Psoas muscle (tissue), 8 donors: ENCODE data around the gene DDX25. TPM values are rescaled to one million over a fixed set of nuclear protein-coding genes. Genes with fewer than 3 reads are reported as not detected.

Source experiments
- ATAC-seq, 4 donors: fragments of 200-7000 bp; cut with Tn5 transposase; one replicate each; pipeline ENCODE4 v1.9.1; 2020; ENCODE audit warnings: moderate library complexity in 3 of 4, mild to moderate bottlenecking in 2 of 4
- DNase-seq, 2 donors: peaks; one replicate each; pipeline ENCODE4 v3.0.0-alpha.2; 2020
- H3K27ac ChIP-seq: fragments of 200-600 bp; one replicate; pipeline ENCODE4 v1.8.0; 2022
- H3K27me3 ChIP-seq, 3 donors: fragments of 200-600 bp in 1 of 3; one replicate each; pipeline versions ENCODE4 v1.6.1 to v1.8.0; 2013 to 2022; ENCODE audit warnings: low read length in 2 of 3, mild to moderate bottlenecking in 2 of 3, moderate library complexity in 1 of 3; ENCODE audit not compliant: insufficient read depth in 3 of 3
- H3K36me3 ChIP-seq, 2 donors: fragments of 200-600 bp in 1 of 2; one replicate each; pipeline versions ENCODE4 v1.6.1 to v1.8.0; 2013 to 2022; ENCODE audit warnings: low read depth in 1 of 2, mild to moderate bottlenecking in 1 of 2, moderate library complexity in 1 of 2; ENCODE audit not compliant: insufficient read depth in 1 of 2
- H3K4me1 ChIP-seq: fragments of 200-600 bp; one replicate; pipeline ENCODE4 v1.8.0; 2022
- H3K4me3 ChIP-seq: fragments of 200-600 bp; one replicate; pipeline ENCODE4 v1.8.0; 2022; ENCODE audit warnings: mild to moderate bottlenecking
- H3K9me3 ChIP-seq: fragments of 200-600 bp; one replicate; pipeline ENCODE4 v1.8.0; 2022
- WGBS, 3 donors: extraction: QIAGEN DNeasy Blood & Tissue Kit; methylation state at CpG; one replicate each; pipeline versions ENCODE4 v1.1.6 to v1.1.7; 2013; 5-methylcytosine and 5-hydroxymethylcytosine counted together
- intact Hi-C, 2 donors: fragments of 100-400 bp; cut with DNase I; formaldehyde crosslinking; loops; one replicate each; pipeline versions ENCODE4 v1.11.0 to v1.14.2; 2022
- polyA plus RNA-seq, 3 donors: library from polyadenylated mRNA; stranded (reverse); fragments of 200-250 nt; gene quantifications; one replicate each; pipeline ENCODE4 v1.2.3, GENCODE V29; 2013
- total RNA-seq, 4 donors: library from RNA; stranded (reverse); fragmentation: NEBNext Ultra II Directional in 2 of 4; extraction: Animal tissue kit (Norgen Biotek cat#: 25700) in 2 of 4; gene quantifications; one replicate each; pipeline versions ENCODE4 v1.2.1 to v1.2.4, GENCODE V29; 2021 to 2023
- TF ChIP-seq, protein P1 (sequence below): fragments of 200-600 bp; IDR thresholded peaks from one replicate; pipeline ENCODE4 v1.8.0; 2022; ENCODE audit warnings: antibody characterized with exemption
- donor health status: healthy with polysubstance abuse.
- donor health status: DM: no; HTN: no; CAD: no; lungs with moderate emphysema.
- donor health status: Bipolar disorder and iron deficiency.
- donor health status: healthy.
- donor health status: DM: yes; HTN: yes; CAD: no.
- donor health status: DM: no; HTN: no; CAD: no.
- donor health status: DM: no; HTN: no; CAD: no.
- donor health status: DM: yes; HTN: yes; CAD: no.

Gene DDX25
- total and polyA plus RNA-seq, 7 donors = 0.01 TPM; not detected in 6

DNA sequence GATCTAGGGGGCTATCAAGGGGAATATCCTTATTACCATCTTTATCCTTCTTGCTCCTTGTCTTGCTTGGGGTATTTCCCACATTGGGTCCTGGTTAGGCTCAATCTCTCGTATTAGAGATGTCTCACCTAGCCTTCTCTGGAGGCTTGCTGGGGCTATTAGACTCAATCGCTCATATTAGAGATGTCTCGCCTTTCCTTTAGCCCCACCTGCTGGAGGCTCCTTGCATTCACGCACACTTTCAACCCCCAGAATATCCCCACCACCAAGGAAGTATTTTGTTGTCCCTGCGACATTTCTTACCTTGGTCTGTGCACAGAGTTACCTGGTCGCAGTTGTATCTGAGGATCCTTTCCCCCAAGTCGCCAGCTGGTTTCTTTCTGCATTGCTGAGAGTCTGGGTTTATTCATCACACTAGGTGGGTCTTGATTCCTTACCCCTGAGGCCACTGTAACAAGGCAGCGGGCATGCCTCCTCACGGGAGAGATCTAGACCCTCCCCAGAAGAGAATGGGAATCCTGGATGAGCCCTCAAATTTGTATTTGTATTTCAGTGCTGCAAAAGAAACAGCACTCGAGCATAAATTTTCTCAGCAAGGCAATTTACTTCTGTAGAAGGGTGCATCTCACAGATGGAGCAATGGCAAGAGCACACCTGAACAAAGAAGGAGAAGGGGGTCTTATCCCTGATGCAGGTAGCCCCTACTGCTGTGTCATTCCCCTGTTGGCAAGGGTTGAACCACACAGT is 32.7 kb upstream of the DDX25 start:
- ATAC-seq (no peak), DNase-seq (no peak)
- Histone ChIP-seq H3K4me3 (no peak overlapping the region), H3K9me3 (no peaks in the 10 kb centered on the region), H3K27me3 (no peaks in the 10 kb centered on the region), H3K27ac (no peak overlapping the region), H3K4me1 (no peaks in the 10 kb centered on the region), H3K36me3 (no peaks in the 10 kb centered on the region)
- 73 to 77% (median 76%) methylated on average over 10 of the region's 10 CpGs for WGBS, 3 donors
- TF ChIP-seq, protein P1, sequence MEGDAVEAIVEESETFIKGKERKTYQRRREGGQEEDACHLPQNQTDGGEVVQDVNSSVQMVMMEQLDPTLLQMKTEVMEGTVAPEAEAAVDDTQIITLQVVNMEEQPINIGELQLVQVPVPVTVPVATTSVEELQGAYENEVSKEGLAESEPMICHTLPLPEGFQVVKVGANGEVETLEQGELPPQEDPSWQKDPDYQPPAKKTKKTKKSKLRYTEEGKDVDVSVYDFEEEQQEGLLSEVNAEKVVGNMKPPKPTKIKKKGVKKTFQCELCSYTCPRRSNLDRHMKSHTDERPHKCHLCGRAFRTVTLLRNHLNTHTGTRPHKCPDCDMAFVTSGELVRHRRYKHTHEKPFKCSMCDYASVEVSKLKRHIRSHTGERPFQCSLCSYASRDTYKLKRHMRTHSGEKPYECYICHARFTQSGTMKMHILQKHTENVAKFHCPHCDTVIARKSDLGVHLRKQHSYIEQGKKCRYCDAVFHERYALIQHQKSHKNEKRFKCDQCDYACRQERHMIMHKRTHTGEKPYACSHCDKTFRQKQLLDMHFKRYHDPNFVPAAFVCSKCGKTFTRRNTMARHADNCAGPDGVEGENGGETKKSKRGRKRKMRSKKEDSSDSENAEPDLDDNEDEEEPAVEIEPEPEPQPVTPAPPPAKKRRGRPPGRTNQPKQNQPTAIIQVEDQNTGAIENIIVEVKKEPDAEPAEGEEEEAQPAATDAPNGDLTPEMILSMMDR = peak; percentile 16
- intact Hi-C loops = loop anchor here (5.0 to 10.0 kb wide), 3 partner anchors 244 to 1207 kb away; partner anchors contain the start of genes CCDC15 (in 1 of the 2) and CHEK1 (in 1 of the 2)

DNA sequence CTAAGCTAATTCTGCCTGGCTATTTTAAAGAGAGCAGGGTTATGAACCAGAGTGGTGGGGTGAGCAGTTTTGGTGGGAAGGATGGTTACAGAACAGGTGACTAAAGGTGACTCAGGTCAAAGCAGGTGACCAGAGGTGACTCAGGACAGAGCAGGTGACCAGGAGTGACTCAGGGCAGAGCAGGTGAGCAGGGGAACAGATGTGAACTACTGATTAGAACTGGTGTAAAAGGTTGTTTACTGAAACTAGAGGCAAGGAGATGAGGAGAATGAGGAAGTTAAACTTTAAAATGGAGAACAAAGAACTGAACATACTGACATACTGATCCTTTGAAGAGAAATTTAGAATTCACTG is 32.2 kb upstream of the DDX25 start:
- H3K4me1 ChIP-seq = no peaks in the 10 kb centered on the region
- H3K36me3 ChIP-seq = no peaks in the 10 kb centered on the region
- TF ChIP-seq, protein P1 = no peak
- no peaks in the 10 kb centered on the region for H3K27me3 ChIP-seq
- no peak overlapping the region for H3K4me3 ChIP-seq
- no peak for DNase-seq
- intact Hi-C loops = loop anchor here (5.0 to 10.0 kb wide), 3 partner anchors 245 to 1207 kb away; partner anchors contain the start of genes CCDC15 (in 1 of the 2) and CHEK1 (in 1 of the 2)
- ATAC-seq = no peak
- no peaks in the 10 kb centered on the region for H3K9me3 ChIP-seq
- no peak overlapping the region for H3K27ac ChIP-seq

DNA sequence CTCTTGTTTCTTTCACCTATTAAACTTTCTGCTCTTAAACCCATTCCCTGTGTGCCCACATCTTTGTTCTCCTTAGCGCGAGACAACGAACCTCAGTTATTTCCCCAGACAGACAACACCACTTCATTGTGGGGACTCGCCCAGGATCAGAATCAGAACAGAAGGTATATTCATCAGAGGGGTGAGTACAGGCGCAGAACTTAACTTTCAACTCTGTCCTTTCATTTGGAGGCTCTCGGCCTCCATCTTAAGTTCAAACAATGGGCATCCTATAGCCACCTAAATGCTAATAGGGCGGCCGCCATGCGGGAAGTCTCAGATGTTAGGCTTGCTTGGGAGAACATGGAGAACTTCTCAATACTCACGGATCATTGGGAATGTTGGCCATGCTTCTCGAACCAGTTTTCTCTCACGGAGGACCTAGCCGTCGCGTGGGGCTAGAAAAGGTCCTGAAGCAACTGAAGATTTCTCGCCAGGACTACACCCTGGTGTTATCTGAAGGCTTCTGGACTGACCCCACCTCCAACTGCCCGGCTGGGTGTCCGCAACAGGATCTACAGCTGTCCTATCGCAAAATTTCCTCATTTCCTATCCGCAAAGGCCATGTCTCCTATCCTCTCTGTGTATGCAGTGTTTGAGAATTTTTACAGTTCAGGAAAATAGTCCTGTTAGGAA is 30.3 kb upstream of the DDX25 start:
- Histone ChIP-seq H3K9me3 (no peaks in the 10 kb centered on the region), H3K4me1 (no peaks in the 10 kb centered on the region), H3K36me3 (no peaks in the 10 kb centered on the region), H3K4me3 (no peak overlapping the region), H3K27ac (no peak overlapping the region), H3K27me3 (no peaks in the 10 kb centered on the region)
- WGBS, 3 donors = 77 to 84% (median 83%) methylated on average over 19 to 20 of the region's 20 CpGs
- DNase-seq (no peak), ATAC-seq (peak in 3 of 4 donors; percentile 5 to 16 (median 8))
- TF ChIP-seq, protein P1 = no peak
- intact Hi-C loops = loop anchor here (5.0 to 10.0 kb wide), 3 partner anchors 247 to 1209 kb away; partner anchors contain the start of genes CCDC15 (in 1 of the 2) and CHEK1 (in 1 of the 2)

DNA sequence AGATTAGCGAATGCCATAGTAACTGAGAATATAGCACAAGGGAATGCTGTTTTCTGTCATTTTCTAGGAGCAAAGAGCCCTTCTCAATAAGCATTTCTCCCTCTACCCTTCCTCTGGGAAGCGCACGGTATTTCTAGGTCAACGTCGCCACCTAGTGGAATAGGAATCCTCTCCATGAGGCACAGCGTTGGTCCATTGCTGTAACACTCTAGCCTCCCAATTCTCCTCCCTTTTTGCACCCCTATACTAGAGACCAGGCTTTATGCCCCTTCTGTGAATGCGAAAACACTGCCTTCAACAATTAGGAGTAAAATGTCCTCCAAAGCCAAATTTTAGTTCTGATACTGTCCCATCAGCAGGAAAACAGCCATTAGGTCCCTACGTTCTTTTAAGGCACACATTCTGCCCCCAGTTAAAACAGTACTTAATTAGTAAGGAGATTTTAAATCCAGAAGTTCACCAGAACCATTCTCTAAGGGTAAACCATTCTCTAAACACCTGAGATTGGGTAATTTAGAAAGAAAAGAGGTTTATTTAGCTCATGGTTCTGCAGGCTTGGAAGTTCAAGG is 29.7 kb upstream of the DDX25 start:
- no peaks in the 10 kb centered on the region for H3K4me1 ChIP-seq
- H3K9me3 ChIP-seq = no peaks in the 10 kb centered on the region
- TF ChIP-seq, protein P1 = peak; percentile 68
- intact Hi-C loops = loop anchor here (5.0 to 10.0 kb wide), 3 partner anchors 247 to 1210 kb away; partner anchors contain the start of genes CCDC15 (in 1 of the 2) and CHEK1 (in 1 of the 2)
- no peak overlapping the region for H3K27ac ChIP-seq
- WGBS, 3 donors = 12 to 14% (median 13%) methylated on average over 8 of the region's 8 CpGs
- peak; percentile 71 to 86 (median 84) for ATAC-seq
- H3K36me3 ChIP-seq = no peaks in the 10 kb centered on the region
- H3K4me3 ChIP-seq = no peak overlapping the region
- no peaks in the 10 kb centered on the region for H3K27me3 ChIP-seq
- DNase-seq = no peak
